Caco-2 (cell line): ENCODE results near the gene CYP24A1. TPM values are rescaled to one million over a fixed set of nuclear protein-coding genes. Genes with fewer than 3 reads are reported as not detected.

Experiments used
- BruUV-seq: library from RNA; stranded (reverse); fragments of 400-500 nt; replicated peaks from 2 replicates; lab custom pipeline; 2021; lab: Mats Ljungman, UMichigan
- CTCF ChIA-PET: fragments of 300-600 bp; sonication (Branson Sonifier 250); formaldehyde crosslinking; loops from one replicate; lab custom pipeline; 2022; ENCODE audit warnings: antibody characterized with exemption; lab: Charles Lee
- POLR2A ChIA-PET: fragments of 300-600 bp; sonication (Branson Sonifier 250); formaldehyde crosslinking; loops from one replicate; lab custom pipeline; 2022; ENCODE audit warnings: antibody characterized with exemption; lab: Charles Lee
- DNase-seq, 2 experiments: peaks; one replicate each; pipeline versions ENCODE4 v3.0.0 to v3.0.0-alpha.2; 2020 to 2022
- H3K27me3 ChIP-seq: replicated peaks from 2 replicates; pipeline ENCODE4 v1.6.0; 2011; ENCODE audit warnings: low read length; ENCODE audit not compliant: control insufficient read depth, insufficient read depth
- H3K36me3 ChIP-seq: 2 replicates; pipeline ENCODE4 v1.5.1; 2011; ENCODE audit warnings: low read length; ENCODE audit not compliant: control insufficient read depth, insufficient read depth
- H3K4me1 ChIP-seq: fragments of 250-450 bp; sonication (Bioruptor Pico); 2 replicates; pipeline ENCODE4 v1.5.1; 2020; ENCODE audit warnings: mild to moderate bottlenecking
- H3K4me3 ChIP-seq: 2 replicates; pipeline ENCODE4 v1.5.1; 2011; ENCODE audit warnings: low read depth, mild to moderate bottlenecking, control low read depth, low read length
- H3K9me3 ChIP-seq: fragments of 250-450 bp; sonication (Bioruptor Pico); 2 replicates; pipeline ENCODE4 v1.5.1; 2020; ENCODE audit warnings: mild to moderate bottlenecking, moderate library complexity
- H3K27ac Mint-ChIP-seq: one replicate; pipeline ENCODE4 v1.8.0; 2022; ENCODE audit warnings: mixed read lengths; ENCODE audit not compliant: unreplicated experiment
- H3K27me3 Mint-ChIP-seq: one replicate; pipeline ENCODE4 v1.8.0; 2022; ENCODE audit warnings: mixed read lengths; ENCODE audit not compliant: insufficient read depth, unreplicated experiment
- H3K36me3 Mint-ChIP-seq: one replicate; pipeline ENCODE4 v1.8.0; 2022; ENCODE audit warnings: mild to moderate bottlenecking, mixed read lengths; ENCODE audit not compliant: insufficient read depth, unreplicated experiment
- H3K4me1 Mint-ChIP-seq: one replicate; pipeline ENCODE4 v1.8.0; 2022; ENCODE audit warnings: low read depth, mixed read lengths; ENCODE audit not compliant: unreplicated experiment
- H3K4me3 Mint-ChIP-seq: one replicate; pipeline ENCODE4 v1.8.0; 2022; ENCODE audit warnings: mild to moderate bottlenecking, moderate library complexity, mixed read lengths; ENCODE audit not compliant: unreplicated experiment
- H3K9me3 Mint-ChIP-seq: one replicate; pipeline ENCODE4 v1.8.0; 2022; ENCODE audit warnings: mixed read lengths; ENCODE audit not compliant: unreplicated experiment
- CTCF ChIP-seq, 2 experiments: fragments of 200-600 bp in 1 of 2; IDR thresholded peaks; 1 replicate in 1 of 2; 2 replicates in 1 of 2; pipeline versions ENCODE4 v1.5.1 to v1.8.0; 2011 to 2022; ENCODE audit warnings: antibody characterized with exemption in 1 of 2, control low read depth in 1 of 2, inconsistent platforms in 1 of 2, low read depth in 1 of 2, low read length in 1 of 2, mild to moderate bottlenecking in 1 of 2, moderate library complexity in 1 of 2; ENCODE audit not compliant: insufficient read depth in 1 of 2, severe bottlenecking in 1 of 2, unreplicated experiment in 1 of 2
- intact Hi-C: fragments of 100-400 bp; cut with micrococcal nuclease; formaldehyde crosslinking; loops from one replicate; pipeline ENCODE4 v1.10.0; 2022; ENCODE audit not compliant: unreplicated experiment
- total RNA-seq: library from RNA; stranded (reverse); gene quantifications from 2 replicates; pipeline ENCODE4 v1.2.3, GENCODE V29; 2022

The CYP24A1 gene
- total RNA-seq, 1 experiment from 2014 or later = 3.7 TPM

GRCh38 chr20:54170963-54171362 is 2.8 kb downstream of the CYP24A1 start:
- no peak for TF ChIP-seq CTCF (IDR thresholded peaks at IDR 0.05; ENCODE audit: insufficient read depth in 1 of 2, low read depth in 1 of 2, low read length in 1 of 2, severe bottlenecking in 1 of 2, unreplicated experiment in 1 of 2)
- no peak overlapping the region for H3K27ac Mint-ChIP-seq
- no peaks in the 10 kb centered on the region for H3K36me3 ChIP-seq
- H3K4me3 Mint-ChIP-seq = no peak overlapping the region
- peaks cover 15% of the 10 kb centered on the region for H3K27me3 ChIP-seq
- intact Hi-C loops = no loop called here
- CTCF ChIA-PET = no interaction called here
- H3K27me3 Mint-ChIP-seq = peaks cover 65% of the 10 kb centered on the region
- H3K9me3 ChIP-seq = no peaks in the 10 kb centered on the region
- BruUV-seq = no TSS peak
- H3K9me3 Mint-ChIP-seq = no peaks in the 10 kb centered on the region
- H3K4me3 ChIP-seq = no peak overlapping the region
- H3K36me3 Mint-ChIP-seq = no peaks in the 10 kb centered on the region
- H3K4me1 ChIP-seq = peaks cover 19% of the 10 kb centered on the region
- POLR2A ChIA-PET = no interaction called here
- H3K4me1 Mint-ChIP-seq = peaks cover 9% of the 10 kb centered on the region
- DNase-seq = no peak

- Mint-ChIP-seq H3K4me3 (no peak overlapping the region), H3K9me3 (no peaks in the 10 kb centered on the region), H3K4me1 (peaks cover 9% of the 10 kb centered on the region), H3K36me3 (no peaks in the 10 kb centered on the region), H3K27me3 (peaks cover 60% of the 10 kb centered on the region), H3K27ac (no peak overlapping the region)
- intact Hi-C loops = no loop called here
- Histone ChIP-seq H3K4me1 (peaks cover 19% of the 10 kb centered on the region), H3K27me3 (peaks cover 15% of the 10 kb centered on the region), H3K4me3 (no peak overlapping the region), H3K36me3 (no peaks in the 10 kb centered on the region), H3K9me3 (no peaks in the 10 kb centered on the region)
- no peak for TF ChIP-seq CTCF (IDR thresholded peaks at IDR 0.05; ENCODE audit: insufficient read depth in 1 of 2, low read depth in 1 of 2, low read length in 1 of 2, severe bottlenecking in 1 of 2, unreplicated experiment in 1 of 2)
- ChIA-PET POLR2A (no interaction called here), CTCF (interaction anchor here (0.6 kb wide), 1 partner anchor 66 kb away, joined by 3 read pairs; no protein-coding TSS in a partner anchor)
- no TSS peak for BruUV-seq
- no peak for DNase-seq
Observed at GRCh38 chr20:54170026-54170471, 3.7 kb downstream of the CYP24A1 start.

- intact Hi-C loops = no loop called here
- Mint-ChIP-seq H3K36me3 (no peaks in the 10 kb centered on the region), H3K27me3 (peaks cover 52% of the 10 kb centered on the region), H3K4me3 (no peak overlapping the region), H3K9me3 (no peaks in the 10 kb centered on the region), H3K4me1 (peaks cover 9% of the 10 kb centered on the region), H3K27ac (no peak overlapping the region)
- DNase-seq = no peak
- BruUV-seq = no TSS peak
- peaks cover 13% of the 10 kb centered on the region for H3K27me3 ChIP-seq
- TF ChIP-seq CTCF (IDR thresholded peaks at IDR 0.05; ENCODE audit: insufficient read depth in 1 of 2, low read depth in 1 of 2, low read length in 1 of 2, severe bottlenecking in 1 of 2, unreplicated experiment in 1 of 2) = no peak
- H3K4me3 ChIP-seq = no peak overlapping the region
- no peaks in the 10 kb centered on the region for H3K36me3 ChIP-seq
- POLR2A ChIA-PET = no interaction called here
- H3K4me1 ChIP-seq = peaks cover 19% of the 10 kb centered on the region
- H3K9me3 ChIP-seq = no peaks in the 10 kb centered on the region
- CTCF ChIA-PET = interaction anchor here (0.6 kb wide), 1 partner anchor 65 kb away, joined by 3 read pairs; no protein-coding TSS in a partner anchor
Observed at GRCh38 chr20:54168961-54169862, 4.6 kb downstream of the CYP24A1 start.
